Esophagus squamous epithelium (tissue), 4 donors: ENCODE results near the gene MXI1.

Experiments
- POLR2A ChIP-seq, 4 donors: fragments of 450-650 bp; IDR thresholded peaks; one replicate each; pipeline ENCODE4 v1.6.1; 2017; ENCODE audit warnings: antibody characterized with exemption in 4 of 4, mild to moderate bottlenecking in 4 of 4, moderate library complexity in 3 of 4
- TF ChIP-seq, protein P1 (sequence below), 6 experiments: fragments of 450-650 bp in 4 of 6; fragments of 200-600 bp in 2 of 6; sonication (generic) in 2 of 6; IDR thresholded peaks; one replicate each; pipeline ENCODE4 v1.5.1; 2016 to 2019; ENCODE audit warnings: antibody characterized with exemption in 6 of 6, mild to moderate bottlenecking in 4 of 6, moderate library complexity in 4 of 6

DNA sequence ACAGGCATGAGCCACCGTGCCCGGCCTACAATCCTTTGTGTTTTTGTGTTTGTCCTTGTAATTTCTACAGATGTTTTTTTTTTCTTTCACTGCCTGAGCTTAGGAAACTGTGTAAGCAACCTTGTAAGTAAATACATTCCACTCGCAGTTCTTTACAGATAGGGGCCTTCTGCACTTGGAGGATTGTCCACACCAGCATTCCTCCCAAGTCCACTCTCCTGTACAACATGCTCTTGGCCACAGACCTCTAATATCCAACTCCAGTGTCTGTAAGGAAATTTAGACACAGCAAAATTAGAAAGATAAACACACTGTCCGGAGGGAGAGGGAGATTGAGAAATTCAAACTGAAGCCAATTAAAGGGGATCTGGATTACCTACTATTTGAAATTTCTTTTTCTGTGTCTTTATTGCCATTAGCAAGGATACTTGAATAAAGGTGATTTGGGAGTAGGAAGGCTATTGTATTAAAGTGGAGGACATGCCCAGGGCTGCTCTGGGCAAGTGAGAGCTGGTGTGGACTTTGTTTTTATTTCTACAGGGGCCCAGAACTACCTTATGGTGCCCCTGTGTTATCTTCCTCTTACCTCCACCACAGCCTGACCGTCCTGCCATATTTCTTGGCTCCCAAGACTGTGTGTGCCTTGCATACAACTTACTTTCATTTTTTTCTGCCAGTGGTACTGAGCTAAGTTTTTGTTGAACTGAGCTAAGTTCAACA lies 9.7 kb downstream of the MXI1 start:
- TF ChIP-seq, protein P1, sequence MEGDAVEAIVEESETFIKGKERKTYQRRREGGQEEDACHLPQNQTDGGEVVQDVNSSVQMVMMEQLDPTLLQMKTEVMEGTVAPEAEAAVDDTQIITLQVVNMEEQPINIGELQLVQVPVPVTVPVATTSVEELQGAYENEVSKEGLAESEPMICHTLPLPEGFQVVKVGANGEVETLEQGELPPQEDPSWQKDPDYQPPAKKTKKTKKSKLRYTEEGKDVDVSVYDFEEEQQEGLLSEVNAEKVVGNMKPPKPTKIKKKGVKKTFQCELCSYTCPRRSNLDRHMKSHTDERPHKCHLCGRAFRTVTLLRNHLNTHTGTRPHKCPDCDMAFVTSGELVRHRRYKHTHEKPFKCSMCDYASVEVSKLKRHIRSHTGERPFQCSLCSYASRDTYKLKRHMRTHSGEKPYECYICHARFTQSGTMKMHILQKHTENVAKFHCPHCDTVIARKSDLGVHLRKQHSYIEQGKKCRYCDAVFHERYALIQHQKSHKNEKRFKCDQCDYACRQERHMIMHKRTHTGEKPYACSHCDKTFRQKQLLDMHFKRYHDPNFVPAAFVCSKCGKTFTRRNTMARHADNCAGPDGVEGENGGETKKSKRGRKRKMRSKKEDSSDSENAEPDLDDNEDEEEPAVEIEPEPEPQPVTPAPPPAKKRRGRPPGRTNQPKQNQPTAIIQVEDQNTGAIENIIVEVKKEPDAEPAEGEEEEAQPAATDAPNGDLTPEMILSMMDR (IDR thresholded peaks at IDR 0.05): no peak
- no peak for TF ChIP-seq POLR2A (IDR thresholded peaks at IDR 0.05)
